ENCODE data around the gene TMEM171.

TMEM171 gene

DNA sequence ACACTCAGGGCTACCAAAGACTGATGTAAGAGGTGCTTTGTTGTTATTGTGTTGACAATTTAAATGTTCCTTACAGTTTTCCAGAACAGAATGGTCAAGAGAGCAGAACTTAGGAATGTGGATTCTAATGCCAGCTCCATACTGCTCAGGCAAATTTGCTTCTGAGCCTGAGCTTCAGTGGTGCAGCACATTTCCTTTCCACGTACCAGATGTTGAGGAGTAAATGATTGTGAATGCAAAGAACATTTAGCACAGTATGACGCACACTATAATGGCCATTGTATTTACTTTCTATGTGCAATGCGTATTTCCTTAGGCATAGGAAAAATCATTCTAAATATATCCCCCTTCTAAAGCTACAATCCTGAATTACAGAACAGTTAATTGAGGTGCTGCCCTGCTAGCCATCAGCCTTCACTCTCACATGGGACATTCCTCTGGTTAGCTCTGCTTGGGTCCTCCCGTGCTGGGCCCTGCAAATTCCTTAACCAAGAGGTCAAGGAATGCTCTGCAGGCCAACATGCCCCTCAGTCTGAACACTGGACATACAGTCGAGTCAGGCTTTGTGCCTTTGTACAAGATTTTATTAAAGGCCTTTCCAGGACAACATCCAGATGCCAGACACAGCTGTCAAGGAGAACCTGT, 31.5 kb downstream of the TMEM171 start:
- no peak for FAIRE-seq

DNA sequence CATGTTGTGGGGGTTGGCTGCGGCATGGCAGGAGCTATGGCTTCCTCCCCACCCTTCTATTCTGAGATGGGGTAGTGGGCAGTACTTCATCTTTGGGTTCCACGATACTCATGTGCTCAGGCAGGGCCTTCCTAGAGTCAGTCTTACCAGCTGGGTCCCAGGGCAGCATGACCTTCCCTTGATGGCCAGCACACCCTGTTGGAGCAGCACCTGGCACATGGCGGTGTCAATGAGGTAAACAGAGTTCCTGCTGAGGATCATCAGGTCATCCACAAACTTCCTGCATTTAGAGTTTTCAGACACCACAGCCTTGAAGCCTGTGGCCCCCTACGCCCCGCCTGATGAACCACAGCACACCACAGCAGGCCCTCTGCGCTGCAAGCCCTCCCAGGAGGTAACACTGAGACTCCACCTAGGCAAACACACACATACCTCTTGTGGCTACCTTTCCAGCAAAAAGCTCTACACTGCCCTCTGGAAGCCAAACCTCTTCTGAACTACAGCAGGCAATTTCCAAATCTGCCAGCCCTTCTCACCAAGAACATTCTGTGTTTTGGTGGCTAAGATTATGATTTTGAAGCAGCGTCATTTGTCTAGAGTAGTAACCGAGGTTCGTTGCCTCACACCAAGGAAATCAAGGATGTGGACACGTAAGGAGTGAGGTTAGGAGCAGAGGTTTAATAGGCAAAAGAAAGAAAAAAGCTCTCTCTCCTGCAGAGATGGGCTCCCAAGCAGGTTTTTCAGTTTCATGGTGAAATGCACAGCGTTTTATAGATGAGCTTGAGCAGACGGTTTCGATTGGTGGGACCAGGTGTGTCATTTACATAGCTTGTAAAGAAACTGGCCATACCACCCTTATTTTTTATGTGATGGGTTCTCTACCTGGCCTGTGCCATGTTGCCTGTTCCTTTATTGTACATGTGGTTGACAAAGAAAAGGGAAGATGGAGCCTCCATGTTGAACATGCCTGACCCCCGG, 32.3 kb downstream of the TMEM171 start:
- no peak for FAIRE-seq
- no peak for DNase-seq (ENCODE audit: low spot score)

More for the DNA sequence above, 31.5 kb downstream of the TMEM171 start:
- no peak for DNase-seq (ENCODE audit: low spot score)

DNA sequence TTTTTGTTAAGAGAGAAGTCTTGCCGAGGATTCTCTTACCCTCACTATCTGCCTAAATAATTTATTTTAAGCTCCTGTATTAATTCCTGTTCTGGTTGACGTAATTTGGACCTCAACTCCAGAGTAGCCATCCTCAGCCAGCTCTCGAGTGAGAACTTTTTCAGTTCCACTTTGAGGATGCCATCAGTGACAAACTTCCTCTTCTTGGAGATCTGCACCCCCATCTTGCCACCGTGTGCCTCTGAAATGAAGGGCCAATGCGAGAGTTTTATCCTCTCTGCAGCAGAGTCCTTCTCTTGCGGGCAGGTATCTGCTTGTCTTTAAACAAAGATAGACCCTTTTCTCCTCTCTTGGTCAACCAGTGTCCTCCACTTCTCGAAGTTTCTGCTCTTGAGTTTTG, 33.1 kb downstream of the TMEM171 start:
- DNase-seq (ENCODE audit: low spot score) (no peak), FAIRE-seq (no peak)

DNA sequence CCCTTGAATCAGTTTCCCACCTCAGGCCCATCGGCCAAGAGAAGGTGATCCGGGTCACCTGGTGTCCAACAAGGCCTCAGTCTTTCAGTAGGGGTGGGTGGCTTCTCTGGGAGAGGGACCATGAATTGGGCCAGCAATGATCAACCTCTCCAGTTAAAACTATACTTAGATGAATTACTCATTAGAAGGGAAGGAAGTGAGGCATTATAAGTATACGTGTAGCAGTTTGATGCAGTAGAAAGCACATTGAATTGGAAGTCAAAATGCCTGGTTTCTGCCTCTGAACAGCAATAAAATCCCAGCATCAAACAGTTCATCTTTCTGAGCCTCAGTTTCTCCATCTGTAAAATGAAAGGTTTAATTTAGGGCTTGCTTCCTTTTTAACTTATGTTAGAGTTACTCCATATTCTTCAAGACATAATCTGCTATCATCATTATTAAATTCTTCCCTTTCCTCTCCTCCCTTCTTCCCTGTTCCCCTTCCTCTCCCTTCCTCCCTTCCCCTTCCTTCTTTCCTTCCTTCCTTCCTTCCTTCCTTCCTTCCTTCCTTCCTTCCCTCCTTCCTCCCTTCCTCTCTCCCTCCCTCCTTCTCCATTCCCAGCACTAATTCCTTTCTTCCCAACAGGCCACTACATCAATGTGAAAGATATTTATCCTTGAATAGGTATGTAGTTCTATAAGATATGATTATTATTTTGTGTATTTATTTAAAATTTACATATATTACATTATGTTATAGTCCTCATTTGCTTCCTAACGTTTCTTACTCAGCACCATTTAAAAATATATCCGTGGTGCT, 34.0 kb downstream of the TMEM171 start:
- no peak for FAIRE-seq

DNA sequence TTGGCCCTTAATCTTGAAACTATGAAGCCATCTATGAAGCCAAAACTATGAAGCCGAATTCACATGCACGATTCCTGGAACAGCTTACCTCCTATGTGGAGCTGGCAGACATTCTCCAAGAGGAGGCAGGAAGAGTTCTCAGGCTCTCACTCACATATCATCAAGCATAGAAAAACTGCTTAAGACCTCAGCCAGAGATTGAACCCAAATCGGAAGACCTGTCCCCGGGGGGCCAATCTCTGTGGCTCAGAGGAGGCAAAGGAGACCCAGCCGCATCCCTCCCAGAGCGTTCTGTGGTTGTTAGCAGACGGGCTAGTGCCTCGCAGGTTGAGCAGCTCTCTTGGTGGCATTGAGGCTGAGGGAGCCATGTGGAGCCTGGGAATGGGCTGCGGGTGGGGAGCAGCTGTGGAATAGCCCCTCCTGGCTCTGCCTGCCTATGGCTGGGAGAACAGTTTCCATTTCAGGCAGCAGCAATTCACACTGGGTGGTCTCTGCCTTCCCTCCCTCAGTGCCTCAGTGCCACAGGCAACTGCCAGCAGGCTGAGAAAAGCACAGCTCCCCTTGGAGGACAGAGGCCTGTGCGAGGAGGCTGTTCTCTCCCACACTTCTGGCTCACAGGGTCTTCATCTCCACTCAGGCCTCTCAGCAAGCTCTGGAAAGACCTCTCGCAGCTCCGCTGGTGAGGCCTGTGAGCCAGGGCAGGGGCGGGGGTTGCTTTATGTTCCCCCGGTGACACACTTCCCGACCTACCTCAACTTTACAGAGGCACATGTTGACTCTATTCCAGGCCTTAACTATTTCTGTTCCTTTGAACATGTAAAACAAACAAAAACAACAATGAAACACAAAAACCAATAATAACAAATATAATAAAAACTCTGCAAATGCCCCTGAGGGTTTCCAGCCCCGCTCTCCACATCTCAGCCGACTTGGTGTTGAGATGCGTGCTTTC, 35.2 kb downstream of the TMEM171 start:
- no peak for DNase-seq (ENCODE audit: low spot score)
- FAIRE-seq, result no peak

More for the DNA sequence above, 34.0 kb downstream of the TMEM171 start:
- DNase-seq (ENCODE audit: low spot score), result no peak

DNA sequence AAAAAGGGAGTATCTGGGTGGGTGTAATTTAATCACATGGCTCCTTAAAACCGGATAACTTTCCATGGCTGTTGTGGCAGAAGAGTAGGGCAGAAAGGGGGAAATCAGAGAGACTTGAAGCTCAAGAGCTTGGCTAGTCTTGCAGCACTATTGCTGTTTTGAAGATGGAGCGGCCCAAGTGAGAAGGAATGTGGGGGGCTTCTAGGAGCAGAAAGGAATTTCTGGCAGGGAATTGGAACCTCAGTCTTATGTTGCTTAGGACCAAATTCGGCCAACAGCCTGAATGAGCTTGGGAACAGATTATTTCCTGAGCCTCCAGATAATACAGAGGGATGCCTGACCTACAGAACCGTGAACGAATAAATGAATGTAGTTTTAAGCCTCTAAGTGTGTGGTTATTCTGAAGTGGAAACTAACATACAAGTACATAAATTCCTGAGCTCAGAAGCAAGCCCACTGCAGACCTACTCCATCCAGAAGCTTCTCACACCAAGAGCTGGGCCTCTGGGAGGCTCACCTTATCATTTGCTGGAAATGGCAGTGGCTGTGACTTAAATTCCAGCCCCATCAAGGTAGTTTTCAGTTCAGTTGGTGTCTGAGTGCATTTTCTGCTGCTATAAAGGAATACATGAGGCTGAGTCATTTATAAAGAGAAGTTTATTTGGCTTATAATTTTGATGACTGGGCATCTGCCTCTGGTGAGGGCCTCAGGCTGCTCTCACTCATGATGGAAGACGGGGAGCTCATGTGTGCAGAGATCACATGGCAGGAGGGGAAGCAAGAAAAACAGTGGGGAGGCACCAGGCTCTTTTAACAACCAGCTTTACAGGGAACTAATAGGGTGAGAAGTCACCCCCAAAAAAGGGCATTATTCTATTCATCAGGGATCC, 37.3 kb downstream of the TMEM171 start:
- DNase-seq (ENCODE audit: low spot score) (no peak), FAIRE-seq (no peak)

DNA sequence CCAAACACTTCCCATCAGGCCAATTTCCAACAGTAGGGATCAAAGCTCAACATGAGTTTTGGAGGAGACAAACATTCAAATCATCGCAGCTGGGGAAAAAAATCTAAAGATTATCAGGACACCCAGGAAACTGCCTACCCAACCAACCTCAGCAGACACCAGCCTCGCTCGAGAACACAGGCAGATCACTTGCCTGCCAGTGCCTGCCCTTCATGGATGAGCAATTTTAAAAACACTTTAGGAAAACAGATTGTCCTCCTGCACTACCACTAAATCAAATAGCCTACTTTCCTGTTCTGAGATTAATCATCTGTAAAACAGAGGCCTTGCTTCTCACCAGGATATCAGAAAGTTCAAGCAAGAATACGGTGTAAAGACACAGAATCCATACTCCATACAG, 37.9 kb downstream of the TMEM171 start:
- FAIRE-seq (no peak), DNase-seq (ENCODE audit: low spot score) (no peak)

DNA sequence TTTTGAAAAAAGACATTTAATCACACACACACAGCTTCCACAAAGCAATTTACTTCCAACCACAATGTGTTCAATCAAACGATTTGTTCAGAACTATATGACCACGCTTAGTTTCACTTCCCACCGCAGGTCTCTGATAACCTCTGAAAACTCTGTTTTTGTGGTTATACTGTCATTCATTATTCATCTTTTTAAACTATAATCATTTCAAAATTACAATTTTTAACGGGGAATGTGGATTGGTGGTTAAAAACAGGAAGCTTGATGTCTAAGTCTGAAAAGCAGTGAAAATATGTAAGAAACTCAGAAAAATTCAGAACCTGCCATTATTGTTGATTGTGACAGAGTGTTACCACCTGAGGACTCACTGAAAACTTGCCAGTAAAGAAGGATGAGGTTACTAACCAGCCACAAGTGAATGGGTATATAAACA, 39.9 kb downstream of the TMEM171 start:
- FAIRE-seq (no peak), DNase-seq (ENCODE audit: low spot score) (no peak)

DNA sequence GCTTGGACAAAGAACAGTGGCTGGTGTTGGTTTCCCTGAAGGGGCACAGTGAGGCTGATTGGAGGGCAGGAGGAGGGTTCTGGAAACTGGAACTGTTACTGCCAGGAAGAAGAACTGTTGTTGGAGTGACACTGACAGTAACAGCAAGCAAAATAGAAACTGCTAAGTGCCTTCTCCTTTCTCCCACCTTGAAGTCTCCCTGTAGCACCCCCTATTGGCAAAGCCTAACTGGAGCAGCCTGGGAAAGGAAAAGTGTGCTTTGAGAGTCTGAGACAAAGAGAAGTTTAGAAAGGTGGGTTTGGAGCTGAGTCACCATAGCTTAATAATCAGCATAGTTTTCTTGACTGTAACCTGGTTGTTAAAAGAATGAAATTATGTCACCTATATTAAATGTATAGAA, 50.1 kb downstream of the TMEM171 start:
- DNase-seq (ENCODE audit: low spot score) (no peak), FAIRE-seq (no peak)

DNA sequence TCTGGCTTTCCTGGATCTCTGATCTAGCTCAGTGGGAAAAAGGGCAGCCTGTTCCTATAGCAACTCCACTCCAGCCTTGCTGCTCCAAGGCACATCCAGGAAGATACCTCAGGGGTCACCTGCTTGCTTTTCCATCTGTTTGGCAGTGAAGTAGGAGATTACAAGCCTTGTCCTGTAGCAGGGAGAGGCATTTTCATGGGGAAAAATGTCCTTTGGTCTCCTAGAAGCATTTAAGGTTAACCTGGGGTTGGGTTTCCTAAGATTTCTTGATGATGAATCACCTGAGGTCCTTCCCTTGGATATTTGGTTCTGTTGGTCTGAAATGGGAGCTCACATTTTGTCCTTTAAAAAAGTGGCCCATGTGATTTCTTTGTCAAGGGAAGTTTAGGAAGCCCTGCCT, 51.1 kb downstream of the TMEM171 start:
- FAIRE-seq, result no peak
- peak; percentile 7 for DNase-seq (ENCODE audit: low spot score)

DNA sequence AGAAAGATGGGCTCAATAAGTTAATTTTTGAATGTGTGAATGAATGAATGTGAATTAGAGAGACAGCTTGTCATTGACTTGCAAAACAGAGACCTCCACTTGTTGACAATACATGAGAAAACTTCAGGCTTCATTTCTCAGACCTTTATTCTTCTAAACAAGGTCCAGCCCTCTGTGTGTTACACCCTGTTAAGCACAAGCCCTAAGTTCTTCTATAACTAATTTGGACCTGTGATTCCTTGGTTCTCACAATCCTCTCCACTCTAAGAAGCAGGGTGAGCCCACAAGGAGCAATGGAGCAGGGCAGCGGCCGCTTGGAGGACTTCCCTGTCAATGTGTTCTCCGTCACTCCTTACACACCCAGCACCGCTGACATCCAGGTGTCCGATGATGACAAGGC, 52.6 kb downstream of the TMEM171 start, which contains the start of gene TMEM174:
TSS of gene TMEM174 (plus strand) at position 243 of the 400 bp plus-strand sequence. CDS start at position 294, 51 bp downstream.
- FAIRE-seq, result no peak

DNA sequence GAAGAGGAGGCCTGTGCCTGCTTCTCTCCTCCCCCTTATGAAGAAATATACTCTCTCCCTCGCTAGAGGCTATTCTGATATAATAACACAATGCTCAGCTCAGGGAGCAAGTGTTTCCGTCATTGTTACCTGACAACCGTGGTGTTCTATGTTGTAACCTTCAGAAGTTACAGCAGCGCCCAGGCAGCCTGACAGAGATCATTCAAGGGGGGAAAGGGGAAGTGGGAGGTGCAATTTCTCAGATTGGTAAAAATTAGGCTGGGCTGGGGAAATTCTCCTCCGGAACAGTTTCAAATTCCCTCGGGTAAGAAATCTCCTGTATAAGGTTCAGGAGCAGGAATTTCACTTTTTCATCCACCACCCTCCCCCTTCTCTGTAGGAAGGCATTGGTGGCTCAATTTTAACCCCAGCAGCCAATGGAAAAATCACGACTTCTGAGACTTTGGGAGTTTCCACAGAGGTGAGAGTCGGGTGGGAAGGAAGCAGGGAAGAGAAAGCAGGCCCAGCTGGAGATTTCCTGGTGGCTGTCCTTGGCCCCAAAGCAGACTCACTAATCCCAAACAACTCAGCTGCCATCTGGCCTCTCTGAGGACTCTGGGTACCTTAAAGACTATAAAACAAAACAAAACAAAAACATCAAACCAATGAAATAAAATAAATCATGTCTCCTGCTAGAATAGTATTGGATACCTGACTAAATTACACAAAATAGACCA, 53.9 kb downstream of the TMEM171 start:
- no peak for FAIRE-seq

More for the DNA sequence above, 52.6 kb downstream of the TMEM171 start, which contains the start of gene TMEM174:
- no peak for DNase-seq (ENCODE audit: low spot score)

DNA sequence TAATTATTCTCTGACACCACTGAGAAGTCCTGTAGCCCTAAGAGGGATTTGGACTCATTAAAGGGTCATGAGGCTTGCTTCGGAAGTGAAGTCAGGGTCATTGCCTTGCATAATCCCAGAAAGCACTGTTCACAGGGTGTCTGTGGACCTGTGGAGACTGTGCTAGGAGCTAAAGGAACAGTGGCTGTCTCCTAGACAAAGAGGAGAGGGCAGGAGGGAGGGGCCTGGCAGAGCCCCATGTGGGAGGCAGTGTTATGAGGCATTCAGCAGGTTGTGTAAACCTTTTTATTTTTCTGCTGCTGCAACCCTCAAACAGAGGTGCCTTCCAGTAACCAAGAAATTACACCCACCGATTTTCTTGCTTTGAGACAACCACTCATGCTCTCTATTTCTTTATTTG, 55.9 kb downstream of the TMEM171 start:
- DNase-seq (ENCODE audit: low spot score) (no peak), FAIRE-seq (no peak)

More for the DNA sequence above, 53.9 kb downstream of the TMEM171 start:
- DNase-seq (ENCODE audit: low spot score), result no peak

DNA sequence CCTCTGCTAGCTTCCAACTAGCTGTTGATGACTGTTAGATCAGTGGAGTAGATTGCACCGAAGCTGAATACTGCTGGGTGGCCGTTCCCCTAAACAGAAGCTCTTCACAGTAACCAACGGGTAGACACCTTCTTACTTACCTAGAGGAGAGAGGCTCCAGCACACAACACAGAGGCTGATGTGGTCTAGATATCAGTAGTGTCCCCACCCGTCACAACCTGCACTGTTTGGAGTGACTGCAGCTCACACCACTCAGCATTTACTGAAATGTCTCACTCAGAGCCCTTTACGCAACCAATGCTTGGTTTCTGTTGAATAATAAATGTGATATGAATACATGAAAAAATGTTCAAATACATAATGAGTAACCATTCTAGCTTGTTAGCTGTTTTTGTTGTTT, 57.9 kb downstream of the TMEM171 start:
- DNase-seq (ENCODE audit: low spot score) (no peak), FAIRE-seq (no peak)

DNA sequence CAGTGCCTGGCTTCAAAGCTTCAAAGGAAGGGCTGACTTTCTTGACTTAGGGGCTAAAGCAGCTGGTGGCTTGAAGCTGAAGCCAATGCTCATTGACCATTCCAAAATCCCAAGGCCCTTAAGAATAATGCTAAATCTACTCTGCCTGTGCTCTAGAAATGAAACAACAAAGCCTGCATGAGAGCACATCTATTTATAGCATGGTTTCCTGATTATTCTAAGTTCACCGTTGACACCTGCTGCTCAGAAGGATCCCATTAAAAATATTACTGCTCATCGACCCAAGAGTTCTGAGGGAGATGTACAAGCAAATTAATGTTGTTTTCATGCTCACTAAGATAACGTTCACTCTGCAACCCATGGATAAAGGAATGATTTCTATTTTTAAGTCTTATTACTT, 59.4 kb downstream of the TMEM171 start:
- DNase-seq (ENCODE audit: low spot score) (no peak), FAIRE-seq (no peak)

DNA sequence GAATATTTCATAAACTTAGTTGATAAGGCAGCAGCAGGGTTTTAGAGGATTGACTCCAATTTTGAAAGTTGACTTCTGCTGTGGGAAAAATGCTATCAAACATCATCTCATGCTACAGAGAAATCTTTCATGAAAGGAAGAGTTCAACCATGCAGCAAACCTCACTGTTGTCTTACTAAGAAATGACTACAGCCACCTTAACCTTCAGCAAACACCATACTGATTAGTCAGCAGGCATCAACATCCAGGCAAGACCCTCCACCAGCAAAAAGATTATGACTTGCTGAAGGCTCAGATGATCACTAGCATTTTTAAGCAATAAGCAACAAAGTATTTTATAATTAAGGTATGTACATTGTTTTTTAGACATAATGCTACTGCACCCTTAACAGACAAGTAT, 60.2 kb downstream of the TMEM171 start:
- DNase-seq (ENCODE audit: low spot score) (no peak), FAIRE-seq (no peak)

All from urothelium cell line (cell line).